Measurements from ENCODE around the gene SLC34A1. TPM values are rescaled to one million over a fixed set of nuclear protein-coding genes. Genes with fewer than 3 reads are reported as not detected.

SLC34A1 gene
- total and polyA plus RNA-seq, 8 donors, result 0.10 TPM; not detected in 7

GRCh38 chr5:177435847-177436536 lies 51.8 kb downstream of the SLC34A1 start:
- no peak for TF ChIP-seq EP300 (IDR thresholded peaks at IDR 0.05)
- TF ChIP-seq POLR2AphosphoS5 (IDR thresholded peaks at IDR 0.05), result no peak
- TF ChIP-seq POLR2A (IDR thresholded peaks at IDR 0.05), result no peak
- TF ChIP-seq, protein P1, sequence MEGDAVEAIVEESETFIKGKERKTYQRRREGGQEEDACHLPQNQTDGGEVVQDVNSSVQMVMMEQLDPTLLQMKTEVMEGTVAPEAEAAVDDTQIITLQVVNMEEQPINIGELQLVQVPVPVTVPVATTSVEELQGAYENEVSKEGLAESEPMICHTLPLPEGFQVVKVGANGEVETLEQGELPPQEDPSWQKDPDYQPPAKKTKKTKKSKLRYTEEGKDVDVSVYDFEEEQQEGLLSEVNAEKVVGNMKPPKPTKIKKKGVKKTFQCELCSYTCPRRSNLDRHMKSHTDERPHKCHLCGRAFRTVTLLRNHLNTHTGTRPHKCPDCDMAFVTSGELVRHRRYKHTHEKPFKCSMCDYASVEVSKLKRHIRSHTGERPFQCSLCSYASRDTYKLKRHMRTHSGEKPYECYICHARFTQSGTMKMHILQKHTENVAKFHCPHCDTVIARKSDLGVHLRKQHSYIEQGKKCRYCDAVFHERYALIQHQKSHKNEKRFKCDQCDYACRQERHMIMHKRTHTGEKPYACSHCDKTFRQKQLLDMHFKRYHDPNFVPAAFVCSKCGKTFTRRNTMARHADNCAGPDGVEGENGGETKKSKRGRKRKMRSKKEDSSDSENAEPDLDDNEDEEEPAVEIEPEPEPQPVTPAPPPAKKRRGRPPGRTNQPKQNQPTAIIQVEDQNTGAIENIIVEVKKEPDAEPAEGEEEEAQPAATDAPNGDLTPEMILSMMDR (IDR thresholded peaks at IDR 0.05), result no peak
- 94 to 98% (median 96%) methylated on average over 36 to 37 of the region's 37 CpGs for WGBS, 5 donors
- Histone ChIP-seq H3K9me3 (no peaks in the 10 kb centered on the region), H3K36me3 (peaks cover 61 to 100% (median 98%) of the 10 kb centered on the region in 4 donors), H3K27ac (no peak overlapping the region), H3K27me3 (no peaks in the 10 kb centered on the region), H3K4me1 (peaks cover 0 to 28% (median 18%) of the 10 kb centered on the region in 4 donors), H3K4me3 (no peak overlapping the region)
- intact Hi-C loops (cut with DNase I; ENCODE audit: low total_unique reads), result no loop called here
- no peak for DNase-seq

- no peak for DNase-seq
- no peak for TF ChIP-seq POLR2AphosphoS5 (IDR thresholded peaks at IDR 0.05)
- no peak for TF ChIP-seq EP300 (IDR thresholded peaks at IDR 0.05)
- TF ChIP-seq POLR2A (IDR thresholded peaks at IDR 0.05), result no peak
- TF ChIP-seq, protein P1 (IDR thresholded peaks at IDR 0.05), result no peak
- Histone ChIP-seq H3K36me3 (peaks cover 62 to 100% (median 99%) of the 10 kb centered on the region in 4 donors), H3K9me3 (no peaks in the 10 kb centered on the region), H3K27me3 (no peaks in the 10 kb centered on the region), H3K27ac (no peak overlapping the region), H3K4me1 (peaks cover 0 to 12% (median 3%) of the 10 kb centered on the region in 4 donors), H3K4me3 (no peak overlapping the region)
- intact Hi-C loops (cut with DNase I; ENCODE audit: low total_unique reads), result no loop called here
- WGBS, 5 donors, result 52 to 77% (median 59%) methylated on average over 4 of the region's 4 CpGs
Measured at GRCh38 chr5:177437623-177438022, 53.4 kb downstream of the SLC34A1 start.

DNA sequence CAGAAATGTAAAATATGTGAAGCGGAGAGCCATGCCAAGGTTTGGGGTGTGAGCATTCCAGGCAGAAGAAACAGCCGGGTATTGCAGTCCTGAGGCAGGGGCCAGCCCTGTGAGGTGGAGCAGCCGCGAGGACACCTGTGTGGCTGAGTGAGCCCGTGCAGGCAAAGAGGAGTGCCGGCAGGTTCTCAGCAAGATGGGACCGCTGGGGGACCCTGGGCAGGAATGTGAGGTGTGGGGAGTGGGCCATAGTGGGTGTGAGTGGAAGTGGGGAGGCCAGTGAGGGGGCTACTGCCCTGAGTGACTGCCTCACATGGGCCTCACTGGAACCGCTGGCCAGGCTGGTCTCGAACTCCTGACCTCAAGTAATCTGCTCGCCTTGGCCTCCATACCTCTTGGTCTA lies 54.2 kb downstream of the SLC34A1 start:
- WGBS, 5 donors, result 87 to 93% (median 93%) methylated on average over 10 of the region's 10 CpGs
- peaks cover 53 to 95% (median 93%) of the 10 kb centered on the region in 4 donors for H3K36me3 ChIP-seq
- TF ChIP-seq POLR2AphosphoS5 (IDR thresholded peaks at IDR 0.05) (no peak), EP300 (IDR thresholded peaks at IDR 0.05) (no peak), POLR2A (IDR thresholded peaks at IDR 0.05) (no peak)
- TF ChIP-seq, protein P1 (IDR thresholded peaks at IDR 0.05), result no peak
- H3K27ac ChIP-seq, result no peak overlapping the region
- no peaks in the 10 kb centered on the region for H3K9me3 ChIP-seq
- H3K4me1 ChIP-seq, result peaks cover 0 to 3% (median 0%) of the 10 kb centered on the region in 4 donors
- intact Hi-C loops (cut with DNase I; ENCODE audit: low total_unique reads), result no loop called here
- no peak for DNase-seq
- no peaks in the 10 kb centered on the region for H3K27me3 ChIP-seq
- H3K4me3 ChIP-seq, result no peak overlapping the region

GRCh38 chr5:177439518-177440053 lies 55.4 kb downstream of the SLC34A1 start:
- TF ChIP-seq, protein P1 (IDR thresholded peaks at IDR 0.05), result no peak
- TF ChIP-seq POLR2AphosphoS5 (IDR thresholded peaks at IDR 0.05), result no peak
- no peak for TF ChIP-seq EP300 (IDR thresholded peaks at IDR 0.05)
- no peak for TF ChIP-seq POLR2A (IDR thresholded peaks at IDR 0.05)
- no peak for DNase-seq
- H3K27ac ChIP-seq, result no peak overlapping the region
- H3K27me3 ChIP-seq, result no peaks in the 10 kb centered on the region
- intact Hi-C loops (cut with DNase I; ENCODE audit: low total_unique reads), result no loop called here
- no peak overlapping the region for H3K4me3 ChIP-seq
- WGBS, 5 donors, result 92 to 97% (median 96%) methylated on average over 4 of the region's 4 CpGs
- no peaks in the 10 kb centered on the region for H3K4me1 ChIP-seq
- H3K36me3 ChIP-seq, result peaks cover 42 to 84% (median 82%) of the 10 kb centered on the region in 4 donors
- no peaks in the 10 kb centered on the region for H3K9me3 ChIP-seq

All from stomach (tissue), 9 donors.